ENCODE measurements around the gene NAMPT. TPM values are rescaled to one million over a fixed set of nuclear protein-coding genes. Genes with fewer than 3 reads are reported as not detected.

Gene NAMPT
- total RNA-seq, 1 donor from 2014 or later = 28.2 TPM

DNA sequence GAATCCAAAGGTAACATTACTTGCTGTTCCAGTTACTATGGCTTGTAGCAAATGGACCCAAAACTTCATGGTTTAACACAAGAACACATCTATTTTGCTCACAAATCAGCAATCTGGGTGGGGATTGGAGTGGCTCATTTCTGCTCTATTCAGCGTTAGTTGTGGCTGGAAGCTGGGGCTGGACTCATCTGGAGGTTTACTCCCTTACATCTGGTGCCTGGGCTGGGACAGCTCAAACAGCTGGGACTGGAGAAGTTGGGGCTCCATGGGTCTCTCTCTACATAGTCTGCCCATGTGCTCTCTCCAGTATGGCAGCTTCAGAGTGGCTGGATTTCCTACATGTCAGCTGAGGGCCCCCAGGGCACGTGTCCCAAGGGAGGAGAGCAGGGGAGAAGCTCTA, 33.7 kb upstream of the NAMPT start:
- peaks cover 0 to 4% (median 0%) of the 10 kb centered on the region in 3 donors for H3K27me3 ChIP-seq (ENCODE audit: control insufficient read depth in 3 of 3, insufficient read depth in 3 of 3, low read length in 3 of 3)
- H3K27ac ChIP-seq (ENCODE audit: low read depth, low read length) = no peak overlapping the region
- no peaks in the 10 kb centered on the region for H3K4me1 ChIP-seq (ENCODE audit: control insufficient read depth in 3 of 3, insufficient read depth in 3 of 3, low read length in 3 of 3)
- no peaks in the 10 kb centered on the region for H3K9me3 ChIP-seq (ENCODE audit: control insufficient read depth in 3 of 3, low read length in 3 of 3)
- H3K36me3 ChIP-seq (ENCODE audit: control insufficient read depth in 3 of 3, insufficient read depth in 3 of 3, low read length in 3 of 3) = no peaks in the 10 kb centered on the region
- no peak overlapping the region for H3K9ac ChIP-seq (ENCODE audit: low read depth in 1 of 3, low read length in 3 of 3)
- H3K4me3 ChIP-seq (ENCODE audit: low read length in 3 of 3) = no peak overlapping the region

DNA sequence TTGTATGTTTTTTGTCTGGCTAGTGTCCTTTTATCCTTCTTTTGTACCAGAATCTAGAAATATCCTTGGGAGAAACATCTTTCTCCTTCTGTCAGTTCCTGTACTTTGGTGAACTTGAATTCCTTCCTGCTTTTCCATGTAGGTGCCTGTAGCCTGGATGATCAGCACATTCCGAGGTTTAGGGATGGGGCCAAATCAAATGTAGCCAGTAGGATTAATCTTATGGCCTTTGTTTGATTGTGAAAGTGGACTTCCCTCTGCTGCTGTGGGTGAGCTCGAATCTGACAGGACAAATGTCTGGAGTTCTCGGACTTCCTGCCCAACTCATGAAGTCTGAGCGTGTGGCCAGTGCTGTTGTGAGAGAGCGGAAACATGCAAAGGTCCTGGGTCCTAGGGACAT, 33.2 kb upstream of the NAMPT start:
- Histone ChIP-seq H3K27me3 (ENCODE audit: control insufficient read depth in 3 of 3, insufficient read depth in 3 of 3, low read length in 3 of 3) (peaks cover 0 to 4% (median 0%) of the 10 kb centered on the region in 3 donors), H3K36me3 (ENCODE audit: control insufficient read depth in 3 of 3, insufficient read depth in 3 of 3, low read length in 3 of 3) (no peaks in the 10 kb centered on the region), H3K4me1 (ENCODE audit: control insufficient read depth in 3 of 3, insufficient read depth in 3 of 3, low read length in 3 of 3) (no peaks in the 10 kb centered on the region), H3K4me3 (ENCODE audit: low read length in 3 of 3) (no peak overlapping the region), H3K9ac (ENCODE audit: low read depth in 1 of 3, low read length in 3 of 3) (no peak overlapping the region), H3K9me3 (ENCODE audit: control insufficient read depth in 3 of 3, low read length in 3 of 3) (no peaks in the 10 kb centered on the region), H3K27ac (ENCODE audit: low read depth, low read length) (no peak overlapping the region)

DNA sequence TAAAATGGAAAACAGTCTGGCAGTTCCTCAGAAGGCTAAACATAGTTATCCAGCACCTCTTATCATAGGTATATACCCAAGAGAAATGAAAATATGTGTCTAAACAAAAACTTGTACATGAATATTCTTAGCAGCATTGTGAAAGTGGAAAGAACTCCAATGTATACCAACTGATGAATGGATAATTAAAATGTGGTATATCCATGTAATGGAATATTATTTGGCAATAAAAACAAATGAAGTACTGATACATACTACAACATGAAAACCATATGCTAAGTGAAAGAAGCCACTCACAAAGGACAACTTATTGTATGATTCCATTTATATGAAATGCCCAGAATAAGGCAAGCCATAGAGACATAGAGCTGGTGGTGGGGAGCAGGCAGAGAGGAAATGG, 32.2 kb upstream of the NAMPT start:
- no peak overlapping the region for H3K9ac ChIP-seq (ENCODE audit: low read depth in 1 of 3, low read length in 3 of 3)

DNA sequence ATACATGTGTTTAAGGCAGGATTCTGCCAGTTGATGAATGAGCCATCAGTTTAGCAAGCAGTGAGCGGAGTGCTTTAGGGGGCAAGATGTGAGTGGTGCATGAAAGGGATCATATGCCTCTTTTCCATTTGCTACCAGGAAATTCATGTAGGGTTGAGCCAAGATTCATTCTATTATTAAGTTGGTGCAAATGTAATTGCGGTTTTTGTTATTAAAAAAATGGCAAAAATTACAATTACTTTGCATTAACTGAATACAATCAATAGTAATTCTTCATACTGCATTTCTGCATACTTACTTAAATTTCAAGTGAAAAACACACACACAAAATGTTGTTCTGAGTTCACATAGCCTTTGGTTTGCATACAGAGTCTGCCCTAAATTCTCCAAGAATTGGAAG, 30.1 kb upstream of the NAMPT start:
- Histone ChIP-seq H3K4me1 (ENCODE audit: control insufficient read depth in 3 of 3, insufficient read depth in 3 of 3, low read length in 3 of 3) (no peaks in the 10 kb centered on the region), H3K4me3 (ENCODE audit: low read length in 3 of 3) (no peak overlapping the region), H3K9me3 (ENCODE audit: control insufficient read depth in 3 of 3, low read length in 3 of 3) (no peaks in the 10 kb centered on the region), H3K36me3 (ENCODE audit: control insufficient read depth in 3 of 3, insufficient read depth in 3 of 3, low read length in 3 of 3) (no peaks in the 10 kb centered on the region), H3K27ac (ENCODE audit: low read depth, low read length) (no peak overlapping the region), H3K9ac (ENCODE audit: low read depth in 1 of 3, low read length in 3 of 3) (no peak overlapping the region), H3K27me3 (ENCODE audit: control insufficient read depth in 3 of 3, insufficient read depth in 3 of 3, low read length in 3 of 3) (no peaks in the 10 kb centered on the region)

More for the DNA sequence above, 32.2 kb upstream of the NAMPT start:
- peaks cover 0 to 4% (median 0%) of the 10 kb centered on the region in 3 donors for H3K27me3 ChIP-seq (ENCODE audit: control insufficient read depth in 3 of 3, insufficient read depth in 3 of 3, low read length in 3 of 3)
- H3K4me3 ChIP-seq (ENCODE audit: low read length in 3 of 3) = no peak overlapping the region
- no peaks in the 10 kb centered on the region for H3K9me3 ChIP-seq (ENCODE audit: control insufficient read depth in 3 of 3, low read length in 3 of 3)
- H3K36me3 ChIP-seq (ENCODE audit: control insufficient read depth in 3 of 3, insufficient read depth in 3 of 3, low read length in 3 of 3) = no peaks in the 10 kb centered on the region
- H3K4me1 ChIP-seq (ENCODE audit: control insufficient read depth in 3 of 3, insufficient read depth in 3 of 3, low read length in 3 of 3) = no peaks in the 10 kb centered on the region
- H3K27ac ChIP-seq (ENCODE audit: low read depth, low read length) = no peak overlapping the region

GRCh38 chr7:106313966-106314365, 29.2 kb upstream of the NAMPT start:
- no peaks in the 10 kb centered on the region for H3K36me3 ChIP-seq (ENCODE audit: control insufficient read depth in 3 of 3, insufficient read depth in 3 of 3, low read length in 3 of 3)
- no peak overlapping the region for H3K4me3 ChIP-seq (ENCODE audit: low read length in 3 of 3)
- no peaks in the 10 kb centered on the region for H3K4me1 ChIP-seq (ENCODE audit: control insufficient read depth in 3 of 3, insufficient read depth in 3 of 3, low read length in 3 of 3)
- H3K27ac ChIP-seq (ENCODE audit: low read depth, low read length) = no peak overlapping the region
- no peak overlapping the region for H3K9ac ChIP-seq (ENCODE audit: low read depth in 1 of 3, low read length in 3 of 3)
- H3K9me3 ChIP-seq (ENCODE audit: control insufficient read depth in 3 of 3, low read length in 3 of 3) = no peaks in the 10 kb centered on the region
- no peaks in the 10 kb centered on the region for H3K27me3 ChIP-seq (ENCODE audit: control insufficient read depth in 3 of 3, insufficient read depth in 3 of 3, low read length in 3 of 3)

GRCh38 chr7:106313456-106313901, 28.7 kb upstream of the NAMPT start:
- H3K4me3 ChIP-seq (ENCODE audit: low read length in 3 of 3) = no peak overlapping the region
- H3K9me3 ChIP-seq (ENCODE audit: control insufficient read depth in 3 of 3, low read length in 3 of 3) = no peaks in the 10 kb centered on the region
- no peaks in the 10 kb centered on the region for H3K27me3 ChIP-seq (ENCODE audit: control insufficient read depth in 3 of 3, insufficient read depth in 3 of 3, low read length in 3 of 3)
- no peak overlapping the region for H3K27ac ChIP-seq (ENCODE audit: low read depth, low read length)
- no peaks in the 10 kb centered on the region for H3K4me1 ChIP-seq (ENCODE audit: control insufficient read depth in 3 of 3, insufficient read depth in 3 of 3, low read length in 3 of 3)
- no peak overlapping the region for H3K9ac ChIP-seq (ENCODE audit: low read depth in 1 of 3, low read length in 3 of 3)
- H3K36me3 ChIP-seq (ENCODE audit: control insufficient read depth in 3 of 3, insufficient read depth in 3 of 3, low read length in 3 of 3) = no peaks in the 10 kb centered on the region

DNA sequence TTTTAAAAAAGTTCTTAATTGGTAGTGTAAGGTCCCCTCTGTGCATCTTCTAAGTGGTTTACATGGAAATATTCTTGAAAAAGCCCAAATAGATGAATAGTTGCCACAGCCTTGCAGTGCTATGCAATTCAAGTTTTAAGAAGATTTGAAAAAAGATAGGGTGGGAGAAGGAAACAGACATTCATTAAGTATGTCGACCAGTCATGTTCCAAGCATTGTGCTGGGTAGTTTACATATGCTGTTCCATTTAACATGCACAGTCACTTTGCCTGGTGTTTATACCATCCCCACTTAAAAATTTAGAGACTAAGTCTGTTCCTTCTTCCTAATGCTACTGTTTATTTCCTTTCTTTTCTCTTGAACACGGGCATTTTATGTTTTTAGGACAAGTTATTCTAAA, 28.1 kb upstream of the NAMPT start:
- Histone ChIP-seq H3K4me3 (ENCODE audit: low read length in 3 of 3) (no peak overlapping the region), H3K9ac (ENCODE audit: low read depth in 1 of 3, low read length in 3 of 3) (no peak overlapping the region), H3K27ac (ENCODE audit: low read depth, low read length) (no peak overlapping the region), H3K4me1 (ENCODE audit: control insufficient read depth in 3 of 3, insufficient read depth in 3 of 3, low read length in 3 of 3) (no peaks in the 10 kb centered on the region), H3K9me3 (ENCODE audit: control insufficient read depth in 3 of 3, low read length in 3 of 3) (no peaks in the 10 kb centered on the region), H3K27me3 (ENCODE audit: control insufficient read depth in 3 of 3, insufficient read depth in 3 of 3, low read length in 3 of 3) (no peaks in the 10 kb centered on the region), H3K36me3 (ENCODE audit: control insufficient read depth in 3 of 3, insufficient read depth in 3 of 3, low read length in 3 of 3) (no peaks in the 10 kb centered on the region)

GRCh38 chr7:106312099-106312871, 27.5 kb upstream of the NAMPT start:
- Histone ChIP-seq H3K27me3 (ENCODE audit: control insufficient read depth in 3 of 3, insufficient read depth in 3 of 3, low read length in 3 of 3) (no peaks in the 10 kb centered on the region), H3K9me3 (ENCODE audit: control insufficient read depth in 3 of 3, low read length in 3 of 3) (no peaks in the 10 kb centered on the region), H3K9ac (ENCODE audit: low read depth in 1 of 3, low read length in 3 of 3) (no peak overlapping the region), H3K36me3 (ENCODE audit: control insufficient read depth in 3 of 3, insufficient read depth in 3 of 3, low read length in 3 of 3) (no peaks in the 10 kb centered on the region), H3K4me1 (ENCODE audit: control insufficient read depth in 3 of 3, insufficient read depth in 3 of 3, low read length in 3 of 3) (no peaks in the 10 kb centered on the region), H3K27ac (ENCODE audit: low read depth, low read length) (no peak overlapping the region), H3K4me3 (ENCODE audit: low read length in 3 of 3) (no peak overlapping the region)

DNA sequence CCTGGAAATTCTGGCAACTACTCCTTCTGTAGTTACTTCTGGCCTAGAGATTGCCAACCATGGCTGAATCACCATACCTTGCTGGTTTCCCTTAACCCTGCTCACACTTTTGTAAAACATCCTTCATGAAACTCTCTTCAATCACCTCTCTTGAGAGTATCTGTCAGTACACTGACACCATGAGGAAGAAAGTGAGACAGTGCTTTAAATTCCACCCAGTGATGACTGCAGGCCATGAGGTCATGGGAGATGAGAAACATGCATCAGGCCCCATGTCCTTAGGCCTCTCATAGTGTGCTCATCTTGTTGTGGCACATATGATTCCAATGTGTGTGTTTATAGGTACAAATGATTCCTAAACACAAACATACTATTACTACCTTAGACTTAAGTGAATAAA, 24.6 kb upstream of the NAMPT start:
- Histone ChIP-seq H3K9me3 (ENCODE audit: control insufficient read depth in 3 of 3, low read length in 3 of 3) (no peaks in the 10 kb centered on the region), H3K9ac (ENCODE audit: low read depth in 1 of 3, low read length in 3 of 3) (no peak overlapping the region), H3K36me3 (ENCODE audit: control insufficient read depth in 3 of 3, insufficient read depth in 3 of 3, low read length in 3 of 3) (no peaks in the 10 kb centered on the region), H3K4me1 (ENCODE audit: control insufficient read depth in 3 of 3, insufficient read depth in 3 of 3, low read length in 3 of 3) (no peaks in the 10 kb centered on the region), H3K27me3 (ENCODE audit: control insufficient read depth in 3 of 3, insufficient read depth in 3 of 3, low read length in 3 of 3) (no peaks in the 10 kb centered on the region), H3K27ac (ENCODE audit: low read depth, low read length) (no peak overlapping the region), H3K4me3 (ENCODE audit: low read length in 3 of 3) (no peak overlapping the region)

- Histone ChIP-seq H3K27me3 (ENCODE audit: control insufficient read depth in 3 of 3, insufficient read depth in 3 of 3, low read length in 3 of 3) (no peaks in the 10 kb centered on the region), H3K9me3 (ENCODE audit: control insufficient read depth in 3 of 3, low read length in 3 of 3) (no peaks in the 10 kb centered on the region), H3K36me3 (ENCODE audit: control insufficient read depth in 3 of 3, insufficient read depth in 3 of 3, low read length in 3 of 3) (no peaks in the 10 kb centered on the region), H3K4me1 (ENCODE audit: control insufficient read depth in 3 of 3, insufficient read depth in 3 of 3, low read length in 3 of 3) (no peaks in the 10 kb centered on the region), H3K9ac (ENCODE audit: low read depth in 1 of 3, low read length in 3 of 3) (no peak overlapping the region), H3K27ac (ENCODE audit: low read depth, low read length) (no peak overlapping the region), H3K4me3 (ENCODE audit: low read length in 3 of 3) (no peak overlapping the region)
Measured at GRCh38 chr7:106306256-106306655, 21.5 kb upstream of the NAMPT start.
